SJCRH30 (cell line): ENCODE measurements around the gene AUP1. TPM values are rescaled to one million over a fixed set of nuclear protein-coding genes. Genes with fewer than 3 reads are reported as not detected.

Source experiments
- DNase-seq, 2 experiments: peaks; one replicate each; pipeline ENCODE4 v3.0.0-alpha.2; 2015 to 2020
- H3K27ac ChIP-seq: fragments of 250-450 bp; sonication (Bioruptor Pico); 2 replicates; pipeline ENCODE4 v1.5.1; 2020; ENCODE audit warnings: mild to moderate bottlenecking, moderate library complexity
- H3K27me3 ChIP-seq: fragments of 250-450 bp; sonication (Bioruptor Pico); 2 replicates; pipeline ENCODE4 v1.5.1; 2020; ENCODE audit warnings: mild to moderate bottlenecking, moderate library complexity
- H3K36me3 ChIP-seq: fragments of 250-450 bp; sonication (Bioruptor Pico); 2 replicates; pipeline ENCODE4 v1.5.1; 2020; ENCODE audit warnings: mild to moderate bottlenecking, moderate library complexity
- H3K4me1 ChIP-seq: fragments of 250-450 bp; sonication (Bioruptor Pico); 2 replicates; pipeline ENCODE4 v1.5.1; 2020; ENCODE audit warnings: mild to moderate bottlenecking, moderate library complexity
- H3K4me3 ChIP-seq: fragments of 250-450 bp; sonication (Bioruptor Pico); 2 replicates; pipeline ENCODE4 v1.5.1; 2020; ENCODE audit warnings: mild to moderate bottlenecking, moderate library complexity
- H3K9me3 ChIP-seq: fragments of 250-450 bp; sonication (Bioruptor Pico); replicated peaks from 2 replicates; pipeline ENCODE4 v1.5.1; 2020; ENCODE audit warnings: mild to moderate bottlenecking, moderate library complexity
- total RNA-seq: library from RNA; depleted of rRNA; stranded (reverse); fragments of >200 nt; shearing (Covaris generic); gene quantifications from 2 replicates; pipeline ENCODE4 v1.2.3, GENCODE V29; 2014

The AUP1 gene
- total RNA-seq, 1 experiment from 2014 or later: 132 TPM

GRCh38 chr2:74515981-74516633 lies 13.4 kb downstream of the AUP1 start:
- H3K27ac ChIP-seq: no peak overlapping the region
- no peaks in the 10 kb centered on the region for H3K9me3 ChIP-seq
- no peak for DNase-seq
- no peaks in the 10 kb centered on the region for H3K4me1 ChIP-seq
- H3K4me3 ChIP-seq: no peak overlapping the region
- H3K27me3 ChIP-seq: no peaks in the 10 kb centered on the region
- no peaks in the 10 kb centered on the region for H3K36me3 ChIP-seq

GRCh38 chr2:74515271-74515980 lies 14.1 kb downstream of the AUP1 start:
- Histone ChIP-seq H3K27ac (no peak overlapping the region), H3K4me1 (no peaks in the 10 kb centered on the region), H3K9me3 (no peaks in the 10 kb centered on the region), H3K4me3 (no peak overlapping the region), H3K36me3 (no peaks in the 10 kb centered on the region), H3K27me3 (no peaks in the 10 kb centered on the region)
- no peak for DNase-seq

- Histone ChIP-seq H3K9me3 (no peaks in the 10 kb centered on the region), H3K36me3 (no peaks in the 10 kb centered on the region), H3K4me1 (no peaks in the 10 kb centered on the region), H3K27ac (no peak within 1 kb of the TSS), H3K4me3 (no peak within 1 kb of the TSS), H3K27me3 (no peaks in the 10 kb centered on the region)
- no peak for DNase-seq
These were observed 14.9 kb downstream of the AUP1 start, which contains the start of gene TLX2 for GRCh38 chr2:74514368-74515270. Gene TLX2 (plus strand): TSS chr2:74514450. CDS start chr2:74514807, 357 bp downstream.

- Histone ChIP-seq H3K4me3 (no peak overlapping the region), H3K36me3 (no peaks in the 10 kb centered on the region), H3K4me1 (peaks cover under 1% of the 10 kb centered on the region; the same call in 1 of the 2 replicates), H3K27ac (no peak overlapping the region), H3K27me3 (no peaks in the 10 kb centered on the region), H3K9me3 (no peaks in the 10 kb centered on the region)
- DNase-seq: no peak
These were observed 15.7 kb downstream of the AUP1 start for GRCh38 chr2:74513605-74514367.

GRCh38 chr2:74512744-74513604 lies 16.5 kb downstream of the AUP1 start:
- H3K27me3 ChIP-seq: no peaks in the 10 kb centered on the region
- H3K27ac ChIP-seq: no peak overlapping the region

GRCh38 chr2:74511104-74511989 lies 18.2 kb downstream of the AUP1 start:
- no peak overlapping the region for H3K27ac ChIP-seq
- no peaks in the 10 kb centered on the region for H3K27me3 ChIP-seq
- no peaks in the 10 kb centered on the region for H3K36me3 ChIP-seq
- peaks cover 8% of the 10 kb centered on the region; the same call in 1 of the 2 replicates for H3K4me1 ChIP-seq
- H3K9me3 ChIP-seq: no peaks in the 10 kb centered on the region
- H3K4me3 ChIP-seq: no peak overlapping the region
- DNase-seq: peak in 1 of 2 experiments; percentile 38

More at GRCh38 chr2:74512744-74513604, 16.5 kb downstream of the AUP1 start:
- no peak for DNase-seq
- H3K36me3 ChIP-seq: no peaks in the 10 kb centered on the region
- H3K4me3 ChIP-seq: no peak overlapping the region
- no peaks in the 10 kb centered on the region for H3K9me3 ChIP-seq
- peaks cover 8% of the 10 kb centered on the region; the same call in 1 of the 2 replicates for H3K4me1 ChIP-seq

- H3K27ac ChIP-seq: no peak overlapping the region
- no peaks in the 10 kb centered on the region for H3K27me3 ChIP-seq
These were observed 19.2 kb downstream of the AUP1 start for GRCh38 chr2:74510272-74510671.

GRCh38 chr2:74507926-74508520 lies 21.5 kb downstream of the AUP1 start:
- Histone ChIP-seq H3K9me3 (no peaks in the 10 kb centered on the region), H3K27me3 (no peaks in the 10 kb centered on the region), H3K36me3 (no peaks in the 10 kb centered on the region), H3K27ac (peak overlapping the region; percentile 95), H3K4me1 (peaks cover 8% of the 10 kb centered on the region; the same call in 1 of the 2 replicates), H3K4me3 (peak overlapping the region; percentile 89)
- peak; percentile 55 to 58 for DNase-seq

More at GRCh38 chr2:74510272-74510671, 19.2 kb downstream of the AUP1 start:
- Histone ChIP-seq H3K36me3 (no peaks in the 10 kb centered on the region), H3K4me1 (peaks cover 8% of the 10 kb centered on the region; the same call in 1 of the 2 replicates), H3K4me3 (no peak overlapping the region), H3K9me3 (no peaks in the 10 kb centered on the region)
- no peak for DNase-seq

- no peaks in the 10 kb centered on the region for H3K27me3 ChIP-seq
- H3K4me1 ChIP-seq: peaks cover 8% of the 10 kb centered on the region; the same call in 1 of the 2 replicates
- peak; percentile 99 for DNase-seq
These were observed 22.2 kb downstream of the AUP1 start, which contains the start of gene PCGF1 for GRCh38 chr2:74507145-74507925. Gene PCGF1 (minus strand): TSS chr2:74507695. CDS start chr2:74507668, 27 bp downstream.

GRCh38 chr2:74505448-74506246 lies 23.9 kb downstream of the AUP1 start:
- Histone ChIP-seq H3K9me3 (no peaks in the 10 kb centered on the region), H3K4me3 (no peak overlapping the region), H3K27me3 (no peaks in the 10 kb centered on the region), H3K27ac (no peak overlapping the region), H3K4me1 (peaks cover 8% of the 10 kb centered on the region; the same call in 1 of the 2 replicates), H3K36me3 (no peaks in the 10 kb centered on the region)
- no peak for DNase-seq

More at GRCh38 chr2:74507145-74507925, 22.2 kb downstream of the AUP1 start, which contains the start of gene PCGF1:
- H3K4me3 ChIP-seq: peak within 1 kb of the TSS; percentile 89
- H3K36me3 ChIP-seq: no peaks in the 10 kb centered on the region
- no peaks in the 10 kb centered on the region for H3K9me3 ChIP-seq
- peak within 1 kb of the TSS; percentile 95 for H3K27ac ChIP-seq

- Histone ChIP-seq H3K4me1 (peaks cover 8% of the 10 kb centered on the region; the same call in 1 of the 2 replicates), H3K27ac (no peak overlapping the region), H3K4me3 (no peak overlapping the region), H3K27me3 (no peaks in the 10 kb centered on the region), H3K9me3 (no peaks in the 10 kb centered on the region), H3K36me3 (no peaks in the 10 kb centered on the region)
- DNase-seq: no peak
These were observed 24.9 kb downstream of the AUP1 start for GRCh38 chr2:74504591-74504990.
